HCEC 1CT (cell line): ENCODE data around the gene ERG28.
"Not testable (repeated sequence)": the region's sequence is repeated elsewhere in the genome, so short reads cannot be mapped to it uniquely, and the experiment has no call there.

Source experiments
- DNase-seq: peaks from one replicate; pipeline ENCODE4 v3.0.0-alpha.2; 2017

Gene ERG28

GRCh38 chr14:75615200-75615599 lies 45.5 kb downstream of the ERG28 start:
- DNase-seq: no peak

GRCh38 chr14:75614179-75614578 lies 46.5 kb downstream of the ERG28 start:
- no peak for DNase-seq

GRCh38 chr14:75612157-75612556 lies 48.5 kb downstream of the ERG28 start:
- no peak for DNase-seq

GRCh38 chr14:75610834-75611233 lies 49.8 kb downstream of the ERG28 start:
- DNase-seq: peak; percentile 38

GRCh38 chr14:75609606-75610475 lies 50.8 kb downstream of the ERG28 start:
- DNase-seq: peak; percentile 9

GRCh38 chr14:75609116-75609515 lies 51.6 kb downstream of the ERG28 start:
- no peak for DNase-seq

GRCh38 chr14:75607842-75608640 lies 52.6 kb downstream of the ERG28 start:
- no peak for DNase-seq

- no peak for DNase-seq
These were observed 53.6 kb downstream of the ERG28 start for GRCh38 chr14:75607044-75607443.

GRCh38 chr14:75605916-75606315 lies 54.8 kb downstream of the ERG28 start:
- no peak for DNase-seq

- no peak for DNase-seq
These were observed 55.5 kb downstream of the ERG28 start for GRCh38 chr14:75604979-75605851.

- no peak for DNase-seq
These were observed 58.2 kb downstream of the ERG28 start for GRCh38 chr14:75602503-75602902.

DNA sequence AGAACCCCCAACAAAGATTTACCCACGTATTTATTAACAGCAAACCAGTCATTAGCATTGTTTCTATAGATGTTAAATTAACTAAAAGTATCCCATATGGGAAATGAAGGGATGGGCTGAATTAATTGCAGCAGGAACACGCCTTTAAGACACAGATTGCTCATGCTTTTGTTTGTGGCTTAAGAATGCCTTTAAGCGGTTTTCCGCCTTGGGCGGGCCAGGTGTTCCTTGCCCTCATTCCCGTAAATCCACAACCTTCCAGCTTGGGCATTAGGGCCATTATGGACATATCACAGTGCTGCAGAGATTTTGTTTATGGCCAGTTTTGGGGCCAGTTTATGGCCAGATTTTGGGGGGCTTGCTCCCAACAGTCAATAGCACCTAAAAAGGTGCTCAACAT lies 59.6 kb downstream of the ERG28 start:
- DNase-seq: not testable (repeated sequence)

- not testable (repeated sequence) for DNase-seq
These were observed 60.6 kb downstream of the ERG28 start for GRCh38 chr14:75600100-75600499.
